H7 (cell line): ENCODE measurements around the gene IFT122. TPM values are rescaled to one million over a fixed set of nuclear protein-coding genes. Genes with fewer than 3 reads are reported as not detected.
"Not testable (repeated sequence)": the region's sequence is repeated elsewhere in the genome, so short reads cannot be mapped to it uniquely, and the experiment has no call there.

Experiments used
- DNase-seq: peaks from one replicate; pipeline ENCODE4 v3.0.0; 2012
- H3K27me3 ChIP-seq: 2 replicates; pipeline ENCODE4 v1.6.0; 2011; ENCODE audit warnings: mild to moderate bottlenecking, low read length; ENCODE audit not compliant: control insufficient read depth, insufficient read depth
- H3K36me3 ChIP-seq: replicated peaks from 2 replicates; pipeline ENCODE4 v1.5.1; 2011; ENCODE audit warnings: low read length; ENCODE audit not compliant: control insufficient read depth, insufficient read depth
- H3K4me3 ChIP-seq: 2 replicates; pipeline ENCODE4 v1.5.1; 2011; ENCODE audit warnings: low read depth, mild to moderate bottlenecking, control low read depth, low read length, moderate library complexity; ENCODE audit not compliant: insufficient read depth
- total RNA-seq: library from RNA; depleted of rRNA; stranded (reverse); fragments of >200 nt; shearing (Covaris generic); gene quantifications from 2 replicates; pipeline ENCODE4 v1.2.3, GENCODE V29; 2014

IFT122 gene
- total RNA-seq, 1 experiment from 2014 or later = 22.0 TPM

GRCh38 chr3:129539206-129539605, 99.2 kb downstream of the IFT122 start:
- no peak for DNase-seq
- Histone ChIP-seq H3K27me3 (no peaks in the 10 kb centered on the region), H3K4me3 (no peak overlapping the region), H3K36me3 (no peaks in the 10 kb centered on the region)

- Histone ChIP-seq H3K4me3 (no peak overlapping the region), H3K27me3 (no peaks in the 10 kb centered on the region)
- no peak for DNase-seq
Measured at GRCh38 chr3:129540776-129541516, 100.9 kb downstream of the IFT122 start.

GRCh38 chr3:129542747-129543146, 102.7 kb downstream of the IFT122 start:
- H3K27me3 ChIP-seq = no peaks in the 10 kb centered on the region
- DNase-seq = no peak
- no peak overlapping the region for H3K4me3 ChIP-seq
- no peaks in the 10 kb centered on the region for H3K36me3 ChIP-seq

More at GRCh38 chr3:129540776-129541516, 100.9 kb downstream of the IFT122 start:
- H3K36me3 ChIP-seq = no peaks in the 10 kb centered on the region

- Histone ChIP-seq H3K36me3 (no peaks in the 10 kb centered on the region), H3K27me3 (no peaks in the 10 kb centered on the region), H3K4me3 (no peak within 1 kb of the TSS)
- peak; percentile 70 for DNase-seq
Measured at GRCh38 chr3:129543156-129543790, 103.2 kb downstream of the IFT122 start, which contains the start of gene H1-8. Gene H1-8, plus strand, starts transcription at chr3:129543175. Its CDS starts 44 bp downstream, at chr3:129543219.

- Histone ChIP-seq H3K36me3 (no peaks in the 10 kb centered on the region), H3K27me3 (no peaks in the 10 kb centered on the region), H3K4me3 (no peak overlapping the region)
- no peak for DNase-seq
Measured at GRCh38 chr3:129543999-129544398, 104.0 kb downstream of the IFT122 start.

GRCh38 chr3:129545951-129546350, 105.9 kb downstream of the IFT122 start:
- H3K27me3 ChIP-seq, H3K4me3 ChIP-seq, DNase-seq, H3K36me3 ChIP-seq: not testable (repeated sequence)

GRCh38 chr3:129547241-129547640, 107.2 kb downstream of the IFT122 start:
- Histone ChIP-seq H3K4me3 (no peak overlapping the region), H3K36me3 (no peaks in the 10 kb centered on the region), H3K27me3 (no peaks in the 10 kb centered on the region)
- DNase-seq = peak; percentile 58

GRCh38 chr3:129548104-129548965, 108.3 kb downstream of the IFT122 start:
- Histone ChIP-seq H3K36me3 (no peaks in the 10 kb centered on the region), H3K4me3 (no peak overlapping the region), H3K27me3 (no peaks in the 10 kb centered on the region)
- no peak for DNase-seq

- H3K4me3 ChIP-seq = no peak overlapping the region
- no peaks in the 10 kb centered on the region for H3K36me3 ChIP-seq
- H3K27me3 ChIP-seq = no peaks in the 10 kb centered on the region
- no peak for DNase-seq
Measured at GRCh38 chr3:129549006-129549800, 109.2 kb downstream of the IFT122 start.

GRCh38 chr3:129549805-129550204, 109.8 kb downstream of the IFT122 start:
- no peaks in the 10 kb centered on the region for H3K36me3 ChIP-seq
- no peaks in the 10 kb centered on the region for H3K27me3 ChIP-seq
- H3K4me3 ChIP-seq = no peak overlapping the region
- DNase-seq = no peak

GRCh38 chr3:129552287-129553050, 112.4 kb downstream of the IFT122 start:
- peak; percentile 67 for DNase-seq
- H3K27me3 ChIP-seq = no peaks in the 10 kb centered on the region
- no peak overlapping the region for H3K4me3 ChIP-seq
- H3K36me3 ChIP-seq = no peaks in the 10 kb centered on the region; the same call in none of the 2 replicates

- no peaks in the 10 kb centered on the region for H3K27me3 ChIP-seq
- no peak overlapping the region for H3K4me3 ChIP-seq
- peak; percentile 70 for DNase-seq
- H3K36me3 ChIP-seq = peaks cover 3% of the 10 kb centered on the region
Measured at GRCh38 chr3:129553171-129553570, 113.1 kb downstream of the IFT122 start.

GRCh38 chr3:129553719-129554118, 113.7 kb downstream of the IFT122 start:
- Histone ChIP-seq H3K27me3 (no peaks in the 10 kb centered on the region), H3K4me3 (no peak overlapping the region), H3K36me3 (peaks cover 5% of the 10 kb centered on the region)
- no peak for DNase-seq
